GM21447 (cell line): ENCODE measurements around the gene SLC5A6.
"Not testable (repeated sequence)": the region's sequence is repeated elsewhere in the genome, so short reads cannot be mapped to it uniquely, and the experiment has no call there.

ENCODE experiments used
- ATAC-seq: cut with Tn5 transposase; IDR thresholded peaks from one replicate; pipeline ENCODE4 v1.9.1; 2021; ENCODE audit not compliant: unreplicated experiment

SLC5A6 gene

GRCh38 chr2:27177441-27178351 is 34.4 kb downstream of the SLC5A6 start:
- ATAC-seq = no peak

GRCh38 chr2:27175781-27176180 is 36.3 kb downstream of the SLC5A6 start:
- ATAC-seq = not testable (repeated sequence)

GRCh38 chr2:27175330-27175729 is 36.7 kb downstream of the SLC5A6 start:
- ATAC-seq = no peak

GRCh38 chr2:27174638-27175037 is 37.4 kb downstream of the SLC5A6 start:
- no peak for ATAC-seq

- ATAC-seq = no peak
Measured at GRCh38 chr2:27171351-27171848, 40.7 kb downstream of the SLC5A6 start.

- ATAC-seq = no peak
Measured at GRCh38 chr2:27170581-27171337, 41.3 kb downstream of the SLC5A6 start.

- ATAC-seq = peak; percentile 62
Measured at GRCh38 chr2:27164960-27165763, 46.9 kb downstream of the SLC5A6 start.

GRCh38 chr2:27162151-27163121 is 49.6 kb downstream of the SLC5A6 start:
- ATAC-seq = no peak

- no peak for ATAC-seq
Measured at GRCh38 chr2:27160191-27160590, 51.9 kb downstream of the SLC5A6 start.

GRCh38 chr2:27159271-27159670 is 52.8 kb downstream of the SLC5A6 start:
- no peak for ATAC-seq

GRCh38 chr2:27158468-27158867 is 53.6 kb downstream of the SLC5A6 start:
- no peak for ATAC-seq

- no peak for ATAC-seq
Measured at GRCh38 chr2:27155069-27155520, 57.0 kb downstream of the SLC5A6 start.

GRCh38 chr2:27154488-27154887 is 57.6 kb downstream of the SLC5A6 start:
- no peak for ATAC-seq

- ATAC-seq = no peak
Measured at GRCh38 chr2:27152796-27153464, 59.1 kb downstream of the SLC5A6 start.

GRCh38 chr2:27152102-27152795 is 59.8 kb downstream of the SLC5A6 start:
- no peak for ATAC-seq

GRCh38 chr2:27150639-27151230 is 61.3 kb downstream of the SLC5A6 start:
- no peak for ATAC-seq
